Activated T-cell treated with anti-CD3 and anti-CD28 coated beads, Interleukin-2, amount 50 U/mL, for 24 hours (primary cell): ENCODE data around the gene KCNJ10.
A peak's percentile ranks its signal among the peaks of the same experiment; 100 is the strongest.

ENCODE experiments used
- DNase-seq: peaks from one replicate; pipeline ENCODE4 v3.0.0-alpha.2; 2020
- H3K27ac Mint-ChIP-seq: 2 replicates; pipeline ENCODE4 v1.8.0; 2020; ENCODE audit warnings: mild to moderate bottlenecking, mixed read lengths
- H3K27me3 Mint-ChIP-seq: 2 replicates; pipeline ENCODE4 v1.8.0; 2020; ENCODE audit warnings: mixed read lengths
- H3K36me3 Mint-ChIP-seq: 2 replicates; pipeline ENCODE4 v1.8.0; 2020; ENCODE audit warnings: low read depth, mixed read lengths
- H3K4me1 Mint-ChIP-seq: 2 replicates; pipeline ENCODE4 v1.8.0; 2020; ENCODE audit warnings: low read depth, mixed read lengths
- H3K4me3 Mint-ChIP-seq: 2 replicates; pipeline ENCODE4 v1.8.0; 2020; ENCODE audit warnings: mild to moderate bottlenecking, moderate library complexity, mixed read lengths
- H3K9me3 Mint-ChIP-seq: 2 replicates; pipeline ENCODE4 v1.8.0; 2020; ENCODE audit warnings: mixed read lengths

Gene KCNJ10

DNA sequence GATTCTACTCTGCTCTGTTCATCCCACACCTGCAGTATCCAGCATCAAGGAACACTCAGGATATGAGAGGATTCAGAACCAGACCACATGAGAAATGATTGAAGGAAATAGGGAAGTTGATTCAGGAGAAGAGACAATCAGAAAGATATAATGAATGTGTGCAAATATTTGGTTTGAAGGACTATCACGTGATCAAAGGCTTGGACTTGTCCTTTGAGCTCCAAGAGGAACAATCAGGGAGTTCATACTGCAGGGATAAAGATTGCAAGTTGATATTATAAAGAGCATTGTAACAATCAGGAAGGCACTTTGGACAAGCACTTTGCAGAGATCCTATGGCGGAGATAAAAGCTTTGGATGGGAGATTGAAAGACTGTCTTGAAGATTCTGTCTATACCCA, 24.3 kb downstream of the KCNJ10 start:
- Mint-ChIP-seq H3K27ac (no peak overlapping the region), H3K4me1 (peaks cover 10% of the 10 kb centered on the region), H3K27me3 (peaks cover 11% of the 10 kb centered on the region), H3K4me3 (no peak overlapping the region), H3K9me3 (no peaks in the 10 kb centered on the region), H3K36me3 (no peaks in the 10 kb centered on the region)
- no peak for DNase-seq

- no peak overlapping the region for H3K4me3 Mint-ChIP-seq
- DNase-seq = no peak
- peaks cover 11% of the 10 kb centered on the region for H3K27me3 Mint-ChIP-seq
- peaks cover 10% of the 10 kb centered on the region for H3K4me1 Mint-ChIP-seq
- no peak overlapping the region for H3K27ac Mint-ChIP-seq
- H3K36me3 Mint-ChIP-seq = no peaks in the 10 kb centered on the region
- H3K9me3 Mint-ChIP-seq = no peaks in the 10 kb centered on the region
These were observed 26.4 kb downstream of the KCNJ10 start for GRCh38 chr1:160043543-160043942.

- peaks cover 3% of the 10 kb centered on the region for H3K27me3 Mint-ChIP-seq
- no peak overlapping the region for H3K4me3 Mint-ChIP-seq
- H3K9me3 Mint-ChIP-seq = no peaks in the 10 kb centered on the region
- no peak overlapping the region for H3K27ac Mint-ChIP-seq
- DNase-seq = no peak
- H3K4me1 Mint-ChIP-seq = no peaks in the 10 kb centered on the region
- no peaks in the 10 kb centered on the region for H3K36me3 Mint-ChIP-seq
These were observed 29.5 kb downstream of the KCNJ10 start for GRCh38 chr1:160040476-160040875.

DNA sequence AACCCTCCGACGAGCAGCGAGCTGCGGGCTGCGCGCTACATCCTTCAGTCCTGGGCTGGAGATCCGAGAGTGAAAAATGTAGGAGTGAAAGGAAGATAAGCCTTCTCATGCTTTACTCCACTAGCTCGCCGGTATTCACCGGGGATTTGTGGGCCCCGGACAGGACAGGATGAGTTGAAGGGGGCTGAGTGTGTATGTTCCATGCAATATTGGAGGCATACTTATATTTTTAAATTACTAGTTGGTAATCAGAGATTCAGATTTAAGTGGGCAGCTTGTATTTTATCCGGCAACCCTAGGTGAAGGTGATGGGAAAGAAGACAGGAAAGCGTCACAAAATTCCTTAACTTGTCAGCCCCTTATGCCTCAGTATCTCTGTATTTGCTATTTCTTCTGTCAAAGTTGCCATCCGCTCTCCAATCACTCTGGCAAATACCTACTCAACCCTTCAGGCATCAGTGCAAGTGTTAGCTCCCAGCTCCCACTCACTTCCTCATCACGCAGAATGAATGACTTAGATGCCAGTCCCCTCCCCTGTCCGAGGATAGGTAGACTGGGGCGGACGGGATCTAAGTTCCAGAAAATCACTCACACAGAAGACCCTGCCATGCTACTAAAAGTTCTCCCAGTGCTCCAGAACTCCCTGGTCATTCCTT, 37.7 kb downstream of the KCNJ10 start:
- peak; percentile 35 for DNase-seq

DNA sequence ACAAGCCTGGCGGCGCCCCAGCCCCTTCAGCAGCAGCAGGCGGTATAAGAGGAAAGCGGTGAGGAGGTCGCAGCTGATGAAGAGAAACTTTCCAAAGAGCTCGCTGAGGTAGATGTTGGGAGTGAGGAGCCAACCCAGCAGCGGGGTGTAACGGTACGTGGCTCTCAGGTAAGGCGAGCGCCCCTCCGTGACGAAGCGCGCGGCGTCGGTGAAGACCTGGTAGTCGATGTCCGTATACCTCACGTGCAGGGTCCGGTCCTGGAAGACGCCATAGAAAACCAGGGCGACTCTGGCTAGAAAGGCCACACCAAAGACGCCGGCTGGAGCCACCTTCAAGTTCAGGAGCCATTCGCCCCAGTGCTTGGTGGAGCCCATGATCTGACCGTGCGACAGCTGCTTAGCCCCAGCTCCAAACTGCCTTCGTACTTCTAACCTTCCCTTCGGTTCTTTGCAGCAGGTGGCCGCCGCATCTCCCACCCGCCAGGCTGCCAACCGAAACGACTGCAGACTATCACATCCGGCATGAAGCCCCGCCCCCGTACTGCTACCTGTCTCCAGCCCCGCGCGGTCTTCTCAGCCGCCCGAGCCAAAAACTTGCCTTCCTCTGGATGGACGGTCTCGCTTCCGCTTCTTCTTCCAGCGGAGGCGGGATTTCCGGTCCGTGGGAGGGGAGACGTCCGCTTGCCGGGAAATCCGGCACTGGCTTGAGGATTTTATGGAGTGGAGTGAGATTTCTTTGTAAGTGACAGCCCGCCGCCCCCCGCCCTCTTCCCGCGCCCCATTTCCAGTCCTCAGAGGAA, 38.4 kb downstream of the KCNJ10 start, which contains the start of gene PIGM:
TSS of gene PIGM (minus strand) at position 626 of the 800 bp plus-strand sequence. CDS start at position 375, 251 bp downstream.
- no peaks in the 10 kb centered on the region for H3K27me3 Mint-ChIP-seq
- DNase-seq = peak; percentile 93

More for the DNA sequence above, 37.7 kb downstream of the KCNJ10 start:
- H3K4me3 Mint-ChIP-seq = peak overlapping the region; percentile 91
- H3K27ac Mint-ChIP-seq = peak overlapping the region; percentile 95
- H3K27me3 Mint-ChIP-seq = no peaks in the 10 kb centered on the region
- peaks cover 45% of the 10 kb centered on the region for H3K4me1 Mint-ChIP-seq
- H3K9me3 Mint-ChIP-seq = no peaks in the 10 kb centered on the region
- H3K36me3 Mint-ChIP-seq = peaks cover 23% of the 10 kb centered on the region

GRCh38 chr1:160030657-160031364, 39.1 kb downstream of the KCNJ10 start:
- peaks cover 49% of the 10 kb centered on the region for H3K4me1 Mint-ChIP-seq
- no peaks in the 10 kb centered on the region for H3K9me3 Mint-ChIP-seq
- no peaks in the 10 kb centered on the region for H3K27me3 Mint-ChIP-seq
- DNase-seq = no peak
- peak overlapping the region; percentile 95 for H3K27ac Mint-ChIP-seq
- H3K36me3 Mint-ChIP-seq = peaks cover 30% of the 10 kb centered on the region
- peak overlapping the region; percentile 91 for H3K4me3 Mint-ChIP-seq

More for the DNA sequence above, 38.4 kb downstream of the KCNJ10 start, which contains the start of gene PIGM:
- H3K9me3 Mint-ChIP-seq = no peaks in the 10 kb centered on the region
- peaks cover 49% of the 10 kb centered on the region for H3K4me1 Mint-ChIP-seq
- peaks cover 27% of the 10 kb centered on the region for H3K36me3 Mint-ChIP-seq
- H3K4me3 Mint-ChIP-seq = peak within 1 kb of the TSS; percentile 91
- H3K27ac Mint-ChIP-seq = peak within 1 kb of the TSS; percentile 95

DNA sequence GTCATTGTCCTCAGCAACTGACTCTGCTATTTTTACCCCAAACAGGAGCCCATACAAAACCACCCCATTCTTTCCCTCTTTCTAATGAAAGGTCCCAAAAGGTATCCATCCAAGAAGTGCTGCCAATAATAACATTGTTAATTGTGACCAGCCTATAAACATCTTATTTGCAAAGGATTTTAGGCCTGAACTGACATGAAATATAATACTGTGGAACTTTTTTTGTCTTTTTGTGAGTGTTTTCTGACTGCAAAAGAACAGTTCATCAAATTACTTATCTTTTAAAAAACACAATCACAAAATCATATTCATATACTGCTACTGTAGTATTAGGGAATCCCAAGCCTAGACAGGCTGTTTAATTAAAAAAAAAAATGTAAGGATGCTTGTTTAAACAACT, 41.5 kb downstream of the KCNJ10 start:
- DNase-seq = no peak
- Mint-ChIP-seq H3K4me3 (no peak overlapping the region), H3K27me3 (no peaks in the 10 kb centered on the region), H3K4me1 (peaks cover 39% of the 10 kb centered on the region), H3K9me3 (no peaks in the 10 kb centered on the region), H3K27ac (no peak overlapping the region), H3K36me3 (peaks cover 32% of the 10 kb centered on the region)

GRCh38 chr1:160025314-160025713, 44.6 kb downstream of the KCNJ10 start:
- H3K4me1 Mint-ChIP-seq = peaks cover 20% of the 10 kb centered on the region
- no peak for DNase-seq
- no peaks in the 10 kb centered on the region for H3K27me3 Mint-ChIP-seq
- peaks cover 15% of the 10 kb centered on the region for H3K36me3 Mint-ChIP-seq
- no peaks in the 10 kb centered on the region for H3K9me3 Mint-ChIP-seq
- no peak overlapping the region for H3K27ac Mint-ChIP-seq
- H3K4me3 Mint-ChIP-seq = no peak overlapping the region

GRCh38 chr1:160024195-160024905, 45.6 kb downstream of the KCNJ10 start:
- Mint-ChIP-seq H3K4me3 (no peak overlapping the region), H3K27ac (no peak overlapping the region), H3K9me3 (no peaks in the 10 kb centered on the region), H3K36me3 (peaks cover 14% of the 10 kb centered on the region), H3K4me1 (peaks cover 15% of the 10 kb centered on the region), H3K27me3 (no peaks in the 10 kb centered on the region)
- DNase-seq = no peak

DNA sequence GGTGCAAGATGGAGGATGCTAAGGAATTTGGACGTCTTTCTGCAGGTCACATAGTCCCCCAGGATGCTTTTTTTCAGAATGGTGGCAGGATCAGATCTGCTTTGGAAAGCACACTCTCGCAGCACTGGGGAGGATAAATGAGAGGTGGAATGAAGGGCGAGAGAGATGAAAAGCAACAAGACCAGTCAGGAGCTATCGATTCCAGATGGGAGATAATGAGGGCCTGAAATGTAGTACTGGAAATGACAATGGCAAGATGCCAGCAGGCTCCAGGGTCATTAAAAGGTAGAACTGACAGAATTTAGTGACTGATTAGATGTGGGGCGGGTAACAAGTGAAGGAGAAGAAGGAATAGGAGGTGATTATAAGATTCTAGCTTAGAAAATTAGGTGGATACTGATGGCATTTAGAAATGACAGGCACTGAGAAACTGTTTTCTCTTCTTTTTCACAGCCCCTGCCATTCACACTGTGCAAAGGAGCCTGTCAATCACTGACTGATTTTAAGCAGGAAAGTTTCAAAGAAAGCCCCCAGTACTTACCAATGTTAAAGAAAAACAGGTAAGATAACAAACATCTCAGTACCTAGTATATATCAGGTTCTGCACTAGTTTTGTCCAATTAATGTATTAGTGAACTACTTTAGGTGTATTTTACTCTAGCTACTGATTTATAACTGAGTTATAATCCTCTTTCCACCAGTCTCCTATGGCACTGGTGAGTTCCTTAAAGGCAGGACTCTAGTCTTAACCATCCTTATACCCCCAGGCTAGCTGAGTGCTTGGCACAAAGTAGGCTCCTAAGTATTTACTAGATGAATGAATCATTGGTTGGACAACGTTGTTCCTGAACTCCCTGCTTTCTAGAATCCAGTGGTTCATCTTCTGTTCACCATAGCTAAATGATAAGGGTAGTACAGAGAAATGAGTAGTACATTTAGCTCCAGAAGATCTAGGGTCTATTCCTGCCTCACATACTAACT, 47.3 kb downstream of the KCNJ10 start:
- H3K4me3 Mint-ChIP-seq = no peak overlapping the region
- DNase-seq = no peak
- peaks cover 12% of the 10 kb centered on the region for H3K36me3 Mint-ChIP-seq
- H3K27me3 Mint-ChIP-seq = no peaks in the 10 kb centered on the region
- no peak overlapping the region for H3K27ac Mint-ChIP-seq
- no peaks in the 10 kb centered on the region for H3K9me3 Mint-ChIP-seq
- H3K4me1 Mint-ChIP-seq = peaks cover 11% of the 10 kb centered on the region

DNA sequence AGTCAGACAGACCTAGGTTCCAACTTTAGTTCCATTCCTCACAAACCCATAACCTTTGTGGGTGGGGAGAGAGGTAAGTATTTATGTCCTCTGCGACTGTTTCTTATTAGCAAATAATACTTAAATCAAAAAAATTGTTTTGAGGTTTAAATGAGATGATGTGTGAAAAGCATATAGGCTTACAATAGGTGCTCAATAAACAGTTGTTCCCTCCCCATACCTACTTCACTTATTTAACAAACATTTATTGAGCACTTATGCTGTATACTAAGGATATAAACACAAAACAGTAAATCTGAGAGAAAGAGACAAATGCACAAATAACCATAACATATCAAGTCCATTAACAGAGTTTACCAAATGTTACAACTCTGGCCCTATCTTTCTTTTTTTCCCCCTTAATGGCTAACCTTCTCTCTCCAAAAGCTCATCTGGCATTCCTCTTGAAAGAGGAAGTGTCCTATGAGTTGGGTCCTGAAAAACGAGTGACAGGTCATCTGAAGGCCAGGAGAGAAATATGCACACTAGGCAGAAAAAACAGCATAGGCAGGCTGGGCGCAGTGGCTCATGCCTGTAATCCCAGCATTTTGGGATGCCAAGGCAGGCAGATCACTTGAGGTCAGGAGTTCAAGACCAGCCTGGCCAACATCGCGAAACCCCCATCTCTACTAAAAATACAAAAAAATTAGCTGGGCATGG, 48.4 kb downstream of the KCNJ10 start:
- Mint-ChIP-seq H3K4me1 (peaks cover 6% of the 10 kb centered on the region), H3K36me3 (peaks cover 5% of the 10 kb centered on the region), H3K4me3 (no peak overlapping the region), H3K27me3 (no peaks in the 10 kb centered on the region), H3K9me3 (no peaks in the 10 kb centered on the region), H3K27ac (no peak overlapping the region)
- no peak for DNase-seq

DNA sequence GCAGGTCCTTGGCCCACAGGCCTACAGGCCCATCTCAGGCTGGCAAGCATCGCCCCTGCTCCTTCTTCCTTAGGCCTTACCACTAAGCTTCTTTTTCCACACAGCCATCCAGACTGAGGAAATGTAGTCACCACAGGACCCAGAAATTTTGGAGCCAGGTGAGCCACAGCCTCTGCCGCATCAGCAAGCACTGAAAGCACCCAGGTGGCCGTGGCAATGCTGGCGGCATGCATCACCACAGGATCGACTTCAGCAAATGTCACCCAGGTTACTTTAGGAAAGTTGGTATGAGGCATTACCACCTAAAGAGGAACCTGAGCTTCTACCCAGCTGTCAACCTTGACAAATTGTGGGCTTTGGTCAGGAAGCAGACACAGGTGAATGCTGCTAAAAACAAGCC, 49.8 kb downstream of the KCNJ10 start:
- DNase-seq = no peak
- H3K4me1 Mint-ChIP-seq = peaks cover 6% of the 10 kb centered on the region
- no peak overlapping the region for H3K4me3 Mint-ChIP-seq
- no peak overlapping the region for H3K27ac Mint-ChIP-seq
- H3K9me3 Mint-ChIP-seq = no peaks in the 10 kb centered on the region
- no peaks in the 10 kb centered on the region for H3K36me3 Mint-ChIP-seq
- H3K27me3 Mint-ChIP-seq = no peaks in the 10 kb centered on the region

GRCh38 chr1:160018900-160019299, 51.1 kb downstream of the KCNJ10 start:
- Mint-ChIP-seq H3K27me3 (no peaks in the 10 kb centered on the region), H3K9me3 (no peaks in the 10 kb centered on the region), H3K36me3 (no peaks in the 10 kb centered on the region), H3K27ac (no peak overlapping the region), H3K4me3 (no peak overlapping the region), H3K4me1 (peaks cover 6% of the 10 kb centered on the region)
- DNase-seq = no peak
